Cardiac septum (tissue), 1 donor: ENCODE data around the gene NRG2. TPM values are rescaled to one million over a fixed set of nuclear protein-coding genes. Genes with fewer than 3 reads are reported as not detected.
A peak's percentile ranks its signal among the peaks of the same experiment; 100 is the strongest.

Experiments used
- DNase-seq: peaks from one replicate; pipeline ENCODE4 v3.0.0-alpha.2; 2020; ENCODE audit warnings: low spot score
- intact Hi-C: fragments of 100-400 bp; cut with DNase I; formaldehyde crosslinking; loops from one replicate; pipeline ENCODE4 v1.14.0; 2022
- total RNA-seq: library from RNA; stranded (reverse); fragmentation: NEBNext Ultra II Directional; extraction: Animal tissue kit (Norgen Biotek cat#: 25700); gene quantifications from one replicate; pipeline ENCODE4 v1.2.1, GENCODE V29; 2021
- donor health status: DM: no; HTN: no; CAD: no.

The NRG2 gene
- total RNA-seq, 1 donor from 2014 or later: 5.1 TPM

- intact Hi-C loops: no loop called here
These were observed 187.1 kb downstream of the NRG2 start for GRCh38 chr5:139855946-139856540.

GRCh38 chr5:139855451-139855850 is 187.6 kb downstream of the NRG2 start:
- no peak for DNase-seq
- intact Hi-C loops: no loop called here

More at GRCh38 chr5:139855946-139856540, 187.1 kb downstream of the NRG2 start:
- DNase-seq: no peak

- DNase-seq: no peak
- intact Hi-C loops: no loop called here
These were observed 188.1 kb downstream of the NRG2 start for GRCh38 chr5:139854953-139855352.

- intact Hi-C loops: no loop called here
- no peak for DNase-seq
These were observed 189.0 kb downstream of the NRG2 start for GRCh38 chr5:139854029-139854605.

- intact Hi-C loops: no loop called here
- DNase-seq: no peak
These were observed 190.4 kb downstream of the NRG2 start for GRCh38 chr5:139852696-139853095.

- DNase-seq: peak; percentile 59
- intact Hi-C loops: no loop called here
These were observed 191.5 kb downstream of the NRG2 start for GRCh38 chr5:139851558-139851957.

GRCh38 chr5:139850423-139851016 is 192.6 kb downstream of the NRG2 start:
- DNase-seq: no peak
- intact Hi-C loops: no loop called here

- intact Hi-C loops: no loop called here
- no peak for DNase-seq
These were observed 193.2 kb downstream of the NRG2 start for GRCh38 chr5:139849942-139850341.

GRCh38 chr5:139849501-139849900 is 193.6 kb downstream of the NRG2 start:
- intact Hi-C loops: no loop called here
- no peak for DNase-seq

GRCh38 chr5:139848508-139849100 is 194.5 kb downstream of the NRG2 start:
- no peak for DNase-seq
- intact Hi-C loops: no loop called here

- intact Hi-C loops: no loop called here
These were observed 195.2 kb downstream of the NRG2 start for GRCh38 chr5:139847790-139848507.

GRCh38 chr5:139847091-139847490 is 196.0 kb downstream of the NRG2 start:
- intact Hi-C loops: no loop called here
- DNase-seq: no peak

More at GRCh38 chr5:139847790-139848507, 195.2 kb downstream of the NRG2 start:
- no peak for DNase-seq

GRCh38 chr5:139845846-139846681 is 197.0 kb downstream of the NRG2 start:
- intact Hi-C loops: no loop called here
- DNase-seq: no peak

- intact Hi-C loops: loop anchor here (1.0 kb wide), 1 partner anchor 56 kb away; no protein-coding TSS in a partner anchor
- DNase-seq: no peak
These were observed 198.5 kb downstream of the NRG2 start for GRCh38 chr5:139844472-139845145.

- intact Hi-C loops: loop anchor here (1.0 kb wide), 1 partner anchor 56 kb away; no protein-coding TSS in a partner anchor
- DNase-seq: no peak
These were observed 199.1 kb downstream of the NRG2 start for GRCh38 chr5:139843991-139844390.

- intact Hi-C loops: no loop called here
- no peak for DNase-seq
These were observed 200.8 kb downstream of the NRG2 start for GRCh38 chr5:139842321-139842720.

- intact Hi-C loops: no loop called here
- DNase-seq: no peak
These were observed 201.6 kb downstream of the NRG2 start for GRCh38 chr5:139841549-139841948.

GRCh38 chr5:139839918-139840317 is 203.2 kb downstream of the NRG2 start:
- intact Hi-C loops: no loop called here
- peak; percentile 66 for DNase-seq
